GM18502 (cell line): ENCODE measurements around the gene ABCC2.

Experiments used
- ATAC-seq: cut with Tn5 transposase; IDR thresholded peaks from one replicate; pipeline ENCODE4 v1.9.1; 2021; ENCODE audit warnings: mild to moderate bottlenecking; ENCODE audit not compliant: unreplicated experiment, poor library complexity

ABCC2 gene

DNA sequence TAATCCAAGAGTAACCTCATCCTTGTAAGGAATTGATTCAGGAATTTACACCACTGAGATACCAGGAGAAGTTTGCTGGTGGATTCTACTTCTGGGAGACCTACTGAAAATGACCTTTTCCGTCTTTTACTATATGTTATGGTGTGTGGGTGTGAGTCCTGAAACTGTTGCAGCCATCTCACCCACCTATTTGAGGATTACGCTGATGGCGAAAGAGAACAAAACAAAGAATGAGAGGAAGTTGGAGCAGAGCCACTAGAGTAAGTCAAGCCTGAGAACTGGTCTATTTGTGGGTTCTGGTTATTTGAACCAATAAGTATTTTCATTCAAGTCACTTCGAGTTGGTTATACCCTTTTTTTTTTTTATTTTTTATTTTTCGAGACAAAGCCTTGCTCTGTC, 12.7 kb upstream of the ABCC2 start:
- no peak for ATAC-seq

DNA sequence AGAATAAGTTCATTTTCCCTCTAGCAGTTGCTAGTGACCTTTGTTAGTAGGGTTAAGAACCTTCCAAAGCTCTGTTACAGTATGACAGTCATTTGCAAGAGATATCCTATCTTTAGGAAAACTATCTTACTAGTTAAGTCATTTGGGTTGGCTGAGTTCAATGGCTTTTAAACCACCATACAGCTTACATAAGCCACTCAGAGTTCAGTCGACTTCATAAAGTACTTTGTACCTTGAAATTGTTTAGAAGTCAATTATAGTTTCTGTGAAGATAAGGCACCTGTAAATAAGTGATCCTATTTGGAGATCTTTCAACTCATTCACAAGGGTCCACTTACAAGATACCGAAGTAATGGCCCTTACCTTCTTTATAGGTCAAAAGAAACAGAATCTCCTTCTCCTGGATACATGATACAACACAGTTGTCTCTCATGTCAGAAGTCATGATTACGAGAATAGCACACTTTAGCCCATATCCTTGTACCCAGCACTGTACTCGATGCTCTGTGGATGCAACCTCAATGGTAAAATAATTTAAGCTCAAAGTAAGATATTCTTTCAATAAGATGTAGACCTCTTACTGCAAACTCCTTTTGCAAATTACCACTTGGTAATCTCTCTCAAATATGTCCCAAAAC, 11.9 kb upstream of the ABCC2 start:
- ATAC-seq, result no peak

DNA sequence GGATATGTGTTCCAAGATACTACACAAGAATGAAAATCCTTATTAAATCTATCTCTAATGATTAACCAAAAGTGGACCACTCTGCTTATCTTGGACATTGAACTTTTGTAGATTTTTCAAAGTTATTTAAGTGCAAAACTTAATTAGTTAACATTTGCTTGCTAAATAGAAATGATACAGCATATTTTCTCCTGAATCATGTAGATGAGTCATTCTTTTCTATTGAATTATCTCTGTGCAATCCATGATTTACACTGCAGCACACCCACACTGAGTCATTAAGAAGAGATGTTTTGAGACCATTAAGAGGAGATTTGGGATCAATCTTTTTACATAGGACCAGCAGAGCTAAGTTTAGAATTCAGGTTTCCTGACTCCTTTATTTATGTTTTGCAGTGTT, 6.6 kb upstream of the ABCC2 start:
- ATAC-seq, result no peak

DNA sequence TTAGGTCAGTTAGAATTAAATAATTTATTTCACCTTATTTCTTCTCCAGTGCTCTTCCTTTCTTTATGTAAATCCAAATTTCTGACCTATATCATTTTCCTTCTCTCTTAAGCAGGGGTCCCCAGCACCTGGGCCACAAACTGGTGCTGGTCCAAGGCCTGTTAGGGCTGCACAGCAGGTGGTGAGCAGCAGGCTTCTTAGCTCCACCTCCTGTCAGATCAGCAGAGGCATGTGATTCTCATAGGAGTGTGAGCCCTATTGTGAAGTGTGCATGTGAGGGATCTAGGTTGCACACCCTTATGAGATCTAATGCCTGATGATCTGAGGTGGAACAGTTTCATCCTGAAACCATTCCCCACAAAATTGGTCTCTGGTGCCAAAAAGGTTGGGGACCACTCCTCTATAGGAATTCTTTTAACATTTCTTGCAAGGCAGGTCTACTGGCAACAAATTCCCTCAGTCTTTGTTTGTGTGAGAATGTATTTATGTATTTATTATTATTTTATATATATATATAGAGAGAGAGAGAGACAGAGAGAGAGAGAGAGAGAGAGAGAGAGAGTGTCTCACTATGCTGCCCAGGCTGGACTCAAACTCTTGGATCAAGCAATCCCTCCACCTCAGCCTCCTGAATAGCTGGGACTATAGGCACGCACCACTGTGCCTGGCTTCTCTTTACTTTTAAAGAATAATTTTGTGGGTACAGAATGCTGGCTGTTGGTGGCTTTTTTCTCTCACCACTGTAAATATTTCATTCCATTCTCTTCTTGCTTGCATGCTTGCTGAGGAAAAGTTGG, 4.3 kb upstream of the ABCC2 start:
- no peak for ATAC-seq

DNA sequence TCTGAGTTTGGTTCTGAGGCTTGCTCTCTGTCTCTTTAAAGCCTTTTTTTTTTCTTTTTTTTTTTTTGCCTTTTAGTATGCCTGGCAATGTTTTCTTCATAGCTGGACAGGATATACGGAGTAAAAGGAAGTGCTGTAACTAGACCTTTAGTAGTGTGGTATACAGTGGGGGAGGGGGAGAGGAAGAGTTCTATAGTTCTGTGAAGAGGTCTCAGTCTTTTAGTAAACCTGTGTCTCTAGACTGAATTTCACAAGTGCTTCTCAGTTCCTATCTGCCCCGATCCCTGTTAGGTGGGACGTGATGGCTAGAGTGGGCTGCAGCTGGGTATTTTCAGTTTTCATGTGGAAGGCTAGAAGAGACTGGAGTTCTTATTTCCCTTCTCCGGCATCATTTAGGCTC, 3.1 kb upstream of the ABCC2 start:
- no peak for ATAC-seq

DNA sequence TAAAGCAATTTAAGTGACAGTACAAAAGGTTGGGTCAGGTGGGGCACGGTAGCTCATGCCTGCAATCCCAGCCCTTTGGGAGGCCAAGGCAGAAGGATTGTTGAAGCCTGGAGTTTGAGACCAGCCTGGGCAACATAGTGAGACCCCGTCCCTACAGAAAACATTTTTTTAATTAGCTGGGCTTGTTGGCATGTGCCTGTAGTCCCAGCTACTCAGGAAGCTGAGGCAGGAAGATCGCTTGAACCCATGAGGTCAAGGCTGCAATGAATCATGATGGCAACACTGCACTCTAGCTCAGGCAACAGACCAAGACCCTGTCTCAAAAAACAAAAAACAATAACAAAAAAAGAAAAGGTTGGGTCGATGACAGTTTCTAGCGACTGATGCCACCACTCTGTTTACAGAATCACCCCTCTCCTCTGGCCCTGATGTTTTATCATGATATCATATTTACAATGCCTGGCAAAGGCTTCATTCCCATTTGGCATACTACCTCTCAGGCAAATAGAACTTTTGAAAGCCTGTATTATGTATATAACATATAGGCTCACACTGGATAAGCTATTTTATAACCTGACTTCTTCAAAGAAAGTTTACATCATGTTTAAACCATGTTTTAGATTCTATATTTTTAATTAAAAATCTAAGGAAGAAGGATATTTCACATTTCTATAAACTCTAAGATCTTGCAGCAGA, 558 bp upstream of the ABCC2 start:
- ATAC-seq, result no peak

DNA sequence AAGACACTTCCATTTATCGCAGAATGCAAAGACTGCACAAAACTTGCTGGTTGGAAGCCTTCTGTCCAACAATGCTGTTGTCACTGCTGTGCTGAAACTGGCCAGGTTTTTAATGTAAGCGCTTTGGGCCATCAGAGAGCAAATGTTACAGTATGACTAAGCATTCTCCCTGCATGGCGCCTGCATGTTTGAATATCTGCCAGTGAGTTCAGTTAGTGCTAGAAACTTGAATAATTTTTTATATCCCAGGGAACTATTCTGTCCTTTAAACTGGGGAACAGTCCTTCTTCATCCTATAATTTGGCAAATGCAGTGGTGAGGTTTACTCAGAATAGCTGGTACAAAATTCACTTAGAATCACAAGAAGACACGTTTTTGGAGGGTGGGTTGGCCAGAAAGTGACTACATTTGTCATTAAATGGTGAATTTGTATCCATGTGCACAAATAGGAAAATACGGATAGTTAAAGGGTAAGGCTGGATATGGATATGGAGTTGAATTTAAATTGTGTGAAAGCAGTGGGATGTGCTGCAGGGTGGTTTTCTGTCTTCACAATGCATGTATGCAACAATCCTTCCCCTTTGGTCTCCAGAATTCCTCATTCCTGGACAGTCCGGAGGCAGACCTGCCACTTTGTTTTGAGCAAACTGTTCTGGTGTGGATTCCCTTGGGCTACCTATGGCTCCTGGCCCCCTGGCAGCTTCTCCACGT, 1.7 kb downstream of the ABCC2 start:
- no peak for ATAC-seq

DNA sequence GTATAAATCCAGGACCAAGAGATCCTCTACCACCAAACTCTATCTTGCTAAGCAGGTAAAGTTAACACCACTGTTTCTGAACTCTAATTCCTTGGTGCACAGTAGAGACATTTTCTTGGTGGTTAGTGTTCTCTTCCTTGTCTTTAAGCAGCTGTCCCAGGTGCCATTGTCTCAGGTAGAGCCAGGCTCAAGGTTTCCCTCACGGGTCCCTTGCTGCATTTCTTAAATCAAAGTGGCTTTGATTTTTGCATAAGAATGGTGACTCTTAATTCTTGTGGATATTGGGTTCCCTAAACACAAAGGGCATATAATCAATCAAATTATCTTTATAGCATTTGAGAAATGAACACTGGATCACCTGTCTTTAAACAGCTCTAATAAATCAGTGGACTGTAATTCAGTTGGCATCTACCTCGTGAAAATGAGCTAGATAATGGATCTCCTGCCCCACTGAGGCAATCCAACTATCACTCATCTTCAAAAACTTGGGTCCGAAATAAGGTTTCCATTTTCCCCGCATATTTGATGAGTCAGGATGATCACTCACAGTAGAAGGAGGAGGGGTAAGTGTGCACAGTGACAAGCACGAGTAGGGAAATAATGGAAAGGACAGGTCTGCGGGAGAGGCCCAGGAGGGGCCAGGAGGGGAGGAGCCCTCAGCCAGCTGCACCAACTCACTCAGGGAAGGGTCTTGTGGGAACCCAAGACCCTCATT, 2.4 kb downstream of the ABCC2 start:
- ATAC-seq, result no peak

DNA sequence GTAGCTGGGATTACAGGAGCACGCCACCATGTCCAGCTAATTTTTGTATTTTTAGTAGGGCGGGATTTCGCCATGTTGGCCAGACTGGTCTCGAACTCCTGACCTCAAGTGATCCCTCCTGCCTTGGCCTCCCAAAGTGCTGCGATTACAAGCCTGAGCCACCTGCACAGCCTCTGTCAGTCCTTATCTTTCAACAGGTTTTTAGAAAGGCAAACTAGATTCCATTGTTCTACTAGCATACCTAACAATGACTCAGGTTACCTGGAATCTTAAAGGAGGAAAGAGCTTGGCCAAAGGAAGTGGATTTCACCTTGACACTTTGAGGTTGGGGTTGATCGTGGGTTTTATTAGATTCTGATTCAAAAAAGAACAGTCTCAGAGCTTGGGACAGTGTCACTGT, 3.2 kb downstream of the ABCC2 start:
- no peak for ATAC-seq

DNA sequence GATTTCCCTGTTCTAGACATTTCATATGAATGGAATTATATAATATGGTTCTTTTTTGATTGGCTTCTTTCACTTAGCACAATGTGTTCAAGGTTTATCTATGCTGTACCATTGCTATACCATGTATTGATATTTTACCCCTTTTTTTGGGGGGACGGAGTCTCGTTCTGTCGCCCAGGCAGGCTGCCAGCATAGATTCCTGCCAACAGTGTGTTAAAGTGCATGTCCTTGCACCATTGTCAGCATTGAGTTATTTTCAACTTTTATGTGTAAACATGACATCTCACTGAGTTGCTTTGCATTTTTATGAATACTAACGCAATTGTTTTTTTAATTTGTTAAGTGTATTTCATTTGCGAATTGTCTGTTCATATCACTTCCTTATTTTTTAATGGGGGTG, 4.9 kb downstream of the ABCC2 start:
- no peak for ATAC-seq

DNA sequence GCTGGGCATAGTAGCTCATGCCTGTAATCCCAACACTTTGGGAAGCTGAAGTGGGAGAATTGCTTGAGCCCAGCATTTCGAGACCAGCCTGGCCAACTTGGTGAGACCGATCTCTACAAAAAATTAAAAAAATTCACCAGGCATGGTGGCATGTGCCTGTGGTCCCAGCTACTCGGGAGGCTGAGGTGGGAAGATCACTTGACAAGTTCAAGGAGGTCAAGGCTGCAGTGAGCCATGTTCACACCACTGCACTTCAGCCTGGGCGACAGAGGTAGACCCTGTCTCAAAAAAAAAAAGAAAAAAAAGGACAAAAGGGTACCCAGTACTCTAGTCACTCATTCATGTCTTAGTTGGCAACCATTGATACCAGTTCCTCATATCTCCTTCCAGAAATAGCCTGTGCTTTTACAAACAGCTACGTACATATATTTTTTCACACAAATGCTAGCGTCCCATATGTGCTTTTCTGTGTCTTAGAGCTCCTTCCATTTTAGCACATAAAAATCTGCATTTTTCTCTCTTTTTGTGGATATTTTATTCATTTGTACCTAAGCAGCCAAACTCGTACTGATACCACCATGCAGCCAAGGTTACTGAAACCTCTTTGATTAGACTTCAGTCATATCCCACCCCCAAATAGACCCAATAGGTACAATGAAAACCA, 5.5 kb downstream of the ABCC2 start:
- ATAC-seq, result no peak

DNA sequence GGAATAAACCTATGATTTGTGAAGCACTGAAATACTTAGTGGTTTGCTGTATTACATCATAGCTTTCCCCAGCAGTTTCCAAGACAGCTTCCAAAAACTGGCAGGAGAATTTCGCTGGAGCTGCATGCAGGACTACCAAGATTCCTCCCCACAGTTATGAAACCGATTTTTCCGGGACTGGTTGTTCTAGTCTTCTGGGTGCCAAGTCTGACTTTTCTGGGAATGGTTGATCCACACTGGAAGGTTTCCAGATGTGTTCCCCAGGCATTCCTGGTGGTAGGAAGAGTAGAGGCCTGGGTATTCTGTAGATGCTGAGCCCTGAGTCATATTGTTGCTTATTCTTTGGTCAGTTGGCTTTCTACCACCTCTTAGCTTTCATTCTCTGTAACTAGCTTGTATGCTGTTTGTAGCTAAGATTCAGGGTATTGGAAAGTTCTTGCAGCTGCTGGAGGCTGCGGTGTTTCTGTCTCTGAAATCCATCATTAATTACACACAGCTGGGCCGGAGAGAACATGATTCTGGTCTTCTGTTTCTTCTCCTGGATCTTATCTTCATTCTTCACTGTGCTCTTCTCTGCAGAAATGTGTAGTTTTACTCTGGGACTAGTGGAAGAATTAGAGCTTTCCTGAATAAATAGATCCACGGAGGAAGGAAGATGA, 6.3 kb downstream of the ABCC2 start:
- no peak for ATAC-seq

DNA sequence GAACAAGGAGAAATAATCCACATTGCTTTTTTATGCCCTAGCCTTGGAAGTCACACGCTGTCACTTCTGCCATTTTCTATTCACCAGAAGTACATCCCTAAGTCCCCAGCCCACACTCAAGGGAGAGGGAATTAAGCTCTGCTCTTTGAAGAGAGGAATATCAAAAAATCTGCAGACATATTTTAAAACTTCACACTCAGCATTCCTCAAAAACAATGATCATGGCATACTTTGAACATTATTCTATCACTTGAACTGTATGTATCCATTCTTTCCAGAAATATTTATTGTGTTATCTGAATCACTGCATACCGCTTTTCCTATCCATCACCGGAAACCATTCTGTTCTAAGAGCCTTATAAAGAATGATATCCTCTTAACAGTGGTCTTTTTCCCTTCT, 9.4 kb downstream of the ABCC2 start:
- no peak for ATAC-seq

DNA sequence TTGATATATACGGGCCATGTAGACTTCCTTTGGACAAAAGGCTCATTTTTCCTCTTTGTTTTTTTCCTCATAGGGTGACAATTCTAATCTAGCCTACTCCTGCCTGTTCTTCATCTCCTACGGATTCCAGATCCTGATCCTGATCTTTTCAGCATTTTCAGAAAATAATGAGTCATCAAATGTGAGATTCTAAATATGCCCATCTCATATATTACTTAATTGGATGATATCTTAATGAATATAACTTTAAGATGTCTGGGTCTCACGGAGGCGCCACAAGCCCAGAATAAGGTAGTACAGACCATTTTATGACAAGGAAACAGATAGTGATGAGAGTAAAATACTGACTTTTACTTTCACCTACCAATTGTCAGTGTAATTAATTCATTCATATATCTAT, 11.4 kb downstream of the ABCC2 start:
- ATAC-seq, result no peak

DNA sequence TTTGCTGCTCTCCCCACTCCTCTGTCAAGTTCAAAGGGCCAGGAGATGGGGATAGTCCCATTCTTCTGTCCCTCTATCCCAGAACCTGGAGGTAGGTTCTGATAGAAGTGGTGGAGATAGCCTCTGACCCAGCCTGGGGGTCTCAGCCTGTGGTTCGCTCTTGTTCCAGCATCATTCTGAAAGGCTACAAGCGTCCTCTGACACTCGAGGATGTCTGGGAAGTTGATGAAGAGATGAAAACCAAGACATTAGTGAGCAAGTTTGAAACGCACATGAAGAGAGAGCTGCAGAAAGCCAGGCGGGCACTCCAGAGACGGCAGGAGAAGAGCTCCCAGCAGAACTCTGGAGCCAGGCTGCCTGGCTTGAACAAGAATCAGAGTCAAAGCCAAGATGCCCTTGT, 14.5 kb downstream of the ABCC2 start:
- ATAC-seq, result no peak

DNA sequence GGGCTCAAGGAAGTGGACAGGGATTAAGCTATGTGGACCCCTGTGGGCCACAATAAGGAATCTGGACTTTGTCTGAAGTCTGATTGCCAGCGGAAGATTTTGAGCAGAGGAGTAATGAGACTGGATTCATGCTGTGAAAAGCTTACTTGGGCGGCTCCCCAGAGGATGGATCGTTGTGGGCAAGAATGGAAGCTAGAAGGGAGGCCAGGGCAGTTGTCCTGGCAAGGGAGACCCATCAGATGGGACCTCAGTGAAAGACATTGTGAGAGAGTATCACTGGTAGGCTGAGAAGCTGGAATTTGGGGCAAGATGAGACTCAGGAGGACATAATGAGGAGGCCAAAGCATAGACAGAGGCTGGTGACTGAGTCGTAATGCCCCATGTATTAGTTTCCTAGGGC, 15.6 kb downstream of the ABCC2 start:
- ATAC-seq, result no peak

DNA sequence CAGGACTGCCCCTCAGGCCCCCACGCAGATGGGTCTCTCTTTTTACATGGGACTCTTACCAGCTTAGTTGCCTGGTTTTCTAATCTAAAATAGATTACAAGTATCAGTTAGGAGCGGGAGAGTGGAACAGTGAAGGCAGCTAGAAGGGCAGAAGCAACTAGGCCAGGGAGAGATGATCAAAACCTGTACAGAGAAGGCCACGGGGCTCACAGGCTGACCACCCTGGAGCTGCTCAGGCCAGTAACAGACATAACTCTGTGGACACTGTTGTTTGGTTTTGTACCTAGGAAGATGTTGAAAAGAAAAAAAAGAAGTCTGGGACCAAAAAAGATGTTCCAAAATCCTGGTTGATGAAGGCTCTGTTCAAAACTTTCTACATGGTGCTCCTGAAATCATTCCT, 16.5 kb downstream of the ABCC2 start:
- no peak for ATAC-seq

DNA sequence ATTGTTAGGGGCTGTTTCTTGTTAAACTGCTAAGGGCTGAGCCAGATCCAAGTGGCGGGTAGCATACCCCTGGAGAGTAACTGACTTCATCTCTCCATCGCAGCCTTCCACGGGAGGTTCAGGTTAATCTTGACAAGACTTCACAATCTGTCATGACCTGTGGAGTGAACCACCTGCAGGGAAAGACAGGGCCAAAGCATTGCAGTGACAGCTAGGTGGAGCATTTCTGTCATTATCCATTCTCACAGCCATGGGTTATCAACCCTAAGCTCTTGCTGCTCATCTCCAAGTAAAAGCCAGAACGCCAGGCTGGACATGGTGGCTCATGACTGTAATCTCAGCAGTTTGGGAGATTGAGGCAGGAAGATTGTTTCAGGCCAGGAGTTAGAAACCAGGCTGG, 17.2 kb downstream of the ABCC2 start:
- ATAC-seq, result no peak

DNA sequence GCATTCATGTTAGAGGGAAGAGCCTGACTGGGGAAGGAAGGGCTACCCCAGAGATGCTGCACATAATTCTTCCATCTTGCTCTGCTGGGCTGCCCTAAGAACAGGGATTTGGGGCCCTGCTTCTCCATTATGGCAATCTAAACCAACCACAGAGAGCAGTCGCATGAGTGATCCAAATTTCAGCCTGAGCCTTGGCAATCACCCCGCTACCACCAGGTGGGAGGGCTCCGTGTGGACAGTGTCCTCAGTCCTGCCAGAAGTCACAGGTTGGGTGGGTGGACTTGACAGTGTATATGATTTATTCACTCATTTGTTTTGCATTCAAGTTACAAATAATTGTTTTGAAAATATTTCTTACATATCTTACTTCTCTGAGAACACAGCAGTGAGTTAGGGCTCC, 22.0 kb downstream of the ABCC2 start:
- ATAC-seq, result no peak
